Smooth muscle cell (in vitro differentiated cells): ENCODE data around the gene EIF4G1. TPM values are rescaled to one million over a fixed set of nuclear protein-coding genes. Genes with fewer than 3 reads are reported as not detected.

Source experiments
- DNase-seq: peaks from one replicate; lab custom pipeline; 2025; ENCODE audit not compliant: unreplicated experiment; lab: John Stamatoyannopoulos, UW
- H2AFZ ChIP-seq: fragments of 200-600 bp; sonication (generic); 2 replicates; pipeline ENCODE4 v1.6.0; 2016; ENCODE audit warnings: antibody characterized with exemption, low read depth, mild to moderate bottlenecking
- H3F3A ChIP-seq: fragments of 200-600 bp; sonication (generic); 2 replicates; pipeline ENCODE4 v1.6.0; 2017; ENCODE audit warnings: antibody characterized with exemption, low read depth
- H3K27ac ChIP-seq: fragments of 200-600 bp; sonication (generic); 2 replicates; pipeline ENCODE4 v1.5.1; 2016; ENCODE audit warnings: low read depth, mild to moderate bottlenecking
- H3K27me3 ChIP-seq: fragments of 200-600 bp; sonication (generic); 2 replicates; pipeline ENCODE4 v1.6.1; 2016; ENCODE audit warnings: low read depth, mild to moderate bottlenecking
- H3K36me3 ChIP-seq: fragments of 200-600 bp; sonication (generic); 2 replicates; pipeline ENCODE4 v1.5.1; 2016; ENCODE audit warnings: low read depth
- H3K4me1 ChIP-seq: fragments of 200-600 bp; sonication (generic); 2 replicates; pipeline ENCODE4 v1.5.1; 2016; ENCODE audit warnings: low read depth
- H3K4me2 ChIP-seq: fragments of 200-600 bp; sonication (generic); 2 replicates; pipeline ENCODE4 v1.6.0; 2016; ENCODE audit warnings: mild to moderate bottlenecking
- H3K4me3 ChIP-seq: fragments of 200-600 bp; sonication (generic); 2 replicates; pipeline ENCODE4 v1.5.1; 2016; ENCODE audit warnings: mild to moderate bottlenecking
- H3K79me2 ChIP-seq: fragments of 200-600 bp; sonication (generic); 2 replicates; pipeline ENCODE4 v1.6.0; 2016; ENCODE audit warnings: low read depth, mild to moderate bottlenecking
- H3K9ac ChIP-seq: fragments of 200-600 bp; sonication (generic); 2 replicates; pipeline ENCODE4 v1.6.0; 2016; ENCODE audit warnings: low read depth
- H3K9me3 ChIP-seq: fragments of 200-600 bp; sonication (generic); replicated peaks from 2 replicates; pipeline ENCODE4 v1.5.1; 2016; ENCODE audit warnings: low read depth
- H4K20me1 ChIP-seq: fragments of 200-600 bp; sonication (generic); 2 replicates; pipeline ENCODE4 v1.6.0; 2016; ENCODE audit warnings: low read depth
- CTCF ChIP-seq: fragments of 200-600 bp; sonication (generic); IDR thresholded peaks from 2 replicates; pipeline ENCODE4 v1.5.1; 2017; ENCODE audit warnings: borderline replicate concordance, mild to moderate bottlenecking, antibody characterized with exemption; ENCODE audit not compliant: insufficient read depth, poor library complexity, severe bottlenecking
- WGBS: methylation state at CpG from one replicate; pipeline ENCODE4 v1.1.7; 2016; ENCODE audit warnings: low lambda C conversion rate; 5-methylcytosine and 5-hydroxymethylcytosine counted together
- polyA plus RNA-seq: library from polyadenylated mRNA; unstranded; fragments of >200 nt; fragmentation: Nextera tagmentation; extraction: Ambion mirVana; gene quantifications from 2 replicates; pipeline ENCODE4 v1.2.1, GENCODE V29; 2016
- total RNA-seq: library from RNA; depleted of rRNA; stranded (reverse); fragments of >200 nt; gene quantifications from 2 replicates; pipeline ENCODE4 v1.2.3, GENCODE V29; 2014

EIF4G1 gene
- total and polyA plus RNA-seq, 2 experiments from 2014 or later = 171 to 198 TPM

GRCh38 chr3:184321666-184322065 lies 7.3 kb downstream of the EIF4G1 start:
- Histone ChIP-seq H4K20me1 (peaks cover 100% of the 10 kb centered on the region), H3K27me3 (no peaks in the 10 kb centered on the region), H3K4me1 (peaks cover 12% of the 10 kb centered on the region), H3K36me3 (peaks cover 31% of the 10 kb centered on the region), H3F3A (peaks cover 14% of the 10 kb centered on the region), H2AFZ (no peak overlapping the region), H3K4me2 (no peak overlapping the region), H3K9ac (no peak overlapping the region), H3K9me3 (no peaks in the 10 kb centered on the region), H3K79me2 (peaks cover 83% of the 10 kb centered on the region), H3K4me3 (no peak overlapping the region), H3K27ac (peak overlapping the region; percentile 24)
- no peak for DNase-seq
- no peak for TF ChIP-seq CTCF
- WGBS = 98% methylated on average over 5 of the region's 5 CpGs

- 99% methylated on average over 20 of the region's 20 CpGs for WGBS
- H3K79me2 ChIP-seq = peaks cover 77% of the 10 kb centered on the region
- H3K4me2 ChIP-seq = no peak overlapping the region
- no peak overlapping the region for H3K4me3 ChIP-seq
- no peak overlapping the region for H2AFZ ChIP-seq
- H3K9me3 ChIP-seq = no peaks in the 10 kb centered on the region
- H3K9ac ChIP-seq = no peak overlapping the region
- DNase-seq = no peak
- H3K27me3 ChIP-seq = no peaks in the 10 kb centered on the region
- H3F3A ChIP-seq = peaks cover 9% of the 10 kb centered on the region
- no peak overlapping the region for H3K27ac ChIP-seq
- H4K20me1 ChIP-seq = peaks cover 100% of the 10 kb centered on the region
- H3K4me1 ChIP-seq = peaks cover 8% of the 10 kb centered on the region
- peaks cover 34% of the 10 kb centered on the region for H3K36me3 ChIP-seq
- TF ChIP-seq CTCF = no peak
Observed at GRCh38 chr3:184322731-184323487, 8.5 kb downstream of the EIF4G1 start.

GRCh38 chr3:184323696-184324095 lies 9.3 kb downstream of the EIF4G1 start:
- Histone ChIP-seq H2AFZ (no peak overlapping the region), H3K27me3 (no peaks in the 10 kb centered on the region), H3K9me3 (no peaks in the 10 kb centered on the region), H3K4me3 (no peak overlapping the region), H4K20me1 (peaks cover 100% of the 10 kb centered on the region), H3K9ac (no peak overlapping the region), H3K36me3 (peaks cover 34% of the 10 kb centered on the region), H3K79me2 (peaks cover 69% of the 10 kb centered on the region), H3F3A (peaks cover 8% of the 10 kb centered on the region), H3K4me1 (peaks cover 8% of the 10 kb centered on the region), H3K27ac (no peak overlapping the region), H3K4me2 (no peak overlapping the region)
- 97% methylated on average over 8 of the region's 8 CpGs for WGBS
- no peak for TF ChIP-seq CTCF
- no peak for DNase-seq

GRCh38 chr3:184325269-184325668 lies 10.9 kb downstream of the EIF4G1 start:
- Histone ChIP-seq H2AFZ (no peak overlapping the region), H4K20me1 (peaks cover 99% of the 10 kb centered on the region), H3F3A (peaks cover 22% of the 10 kb centered on the region), H3K79me2 (peaks cover 67% of the 10 kb centered on the region), H3K4me2 (no peak overlapping the region), H3K4me3 (no peak overlapping the region), H3K27ac (no peak overlapping the region), H3K36me3 (peaks cover 40% of the 10 kb centered on the region), H3K9me3 (no peaks in the 10 kb centered on the region), H3K27me3 (no peaks in the 10 kb centered on the region), H3K9ac (no peak overlapping the region), H3K4me1 (no peaks in the 10 kb centered on the region)
- TF ChIP-seq CTCF = no peak
- DNase-seq = no peak
- 94% methylated on average over 12 of the region's 13 CpGs for WGBS
